GM10847 (cell line): ENCODE data around the gene TWSG1.

ENCODE experiments used
- POLR2A ChIP-seq: IDR thresholded peaks from 2 replicates; pipeline ENCODE4 v1.6.1; 2011; ENCODE audit not compliant: insufficient read length; ENCODE audit errors: extremely low read depth

Gene TWSG1

GRCh38 chr18:9325716-9326115 is 8.9 kb upstream of the TWSG1 start:
- TF ChIP-seq POLR2A = no peak

- TF ChIP-seq POLR2A = no peak
Observed at GRCh38 chr18:9328776-9329175, 5.8 kb upstream of the TWSG1 start.

- no peak for TF ChIP-seq POLR2A
Observed at GRCh38 chr18:9329471-9329870, 5.1 kb upstream of the TWSG1 start.

GRCh38 chr18:9330419-9330818 is 4.2 kb upstream of the TWSG1 start:
- no peak for TF ChIP-seq POLR2A

- no peak for TF ChIP-seq POLR2A
Observed at GRCh38 chr18:9333441-9334328, 888 bp upstream of the TWSG1 start.

GRCh38 chr18:9334973-9335696 is 562 bp downstream of the TWSG1 start:
- no peak for TF ChIP-seq POLR2A

GRCh38 chr18:9335697-9336045 is 1.1 kb downstream of the TWSG1 start:
- no peak for TF ChIP-seq POLR2A

GRCh38 chr18:9336827-9337226 is 2.3 kb downstream of the TWSG1 start:
- TF ChIP-seq POLR2A = no peak

- no peak for TF ChIP-seq POLR2A
Observed at GRCh38 chr18:9337873-9338272, 3.3 kb downstream of the TWSG1 start.

GRCh38 chr18:9340472-9340871 is 5.9 kb downstream of the TWSG1 start:
- TF ChIP-seq POLR2A = no peak

GRCh38 chr18:9343577-9343976 is 9.0 kb downstream of the TWSG1 start:
- no peak for TF ChIP-seq POLR2A

GRCh38 chr18:9346775-9347174 is 12.2 kb downstream of the TWSG1 start:
- no peak for TF ChIP-seq POLR2A

GRCh38 chr18:9348079-9348671 is 13.6 kb downstream of the TWSG1 start:
- TF ChIP-seq POLR2A = no peak

- TF ChIP-seq POLR2A = no peak
Observed at GRCh38 chr18:9348766-9349165, 14.2 kb downstream of the TWSG1 start.

GRCh38 chr18:9353596-9353995 is 19.0 kb downstream of the TWSG1 start:
- TF ChIP-seq POLR2A = no peak

- no peak for TF ChIP-seq POLR2A
Observed at GRCh38 chr18:9354256-9354655, 19.7 kb downstream of the TWSG1 start.
